Embryonic facial prominence (tissue), 1 donor: ENCODE results near the gene COL11A1.
"Not testable (repeated sequence)": the region's sequence is repeated elsewhere in the genome, so short reads cannot be mapped to it uniquely, and the experiment has no call there.

Experiments
- DNase-seq: peaks from one replicate; pipeline ENCODE4 v3.0.0-alpha.2; 2016; ENCODE audit errors: extremely low spot score

The COL11A1 gene

GRCh38 chr1:102836991-102837390, 271.3 kb downstream of the COL11A1 start:
- no peak for DNase-seq

GRCh38 chr1:102834688-102835320, 273.5 kb downstream of the COL11A1 start:
- no peak for DNase-seq

- no peak for DNase-seq
These were observed 275.2 kb downstream of the COL11A1 start for GRCh38 chr1:102833151-102833550.

- not testable (repeated sequence) for DNase-seq
These were observed 281.6 kb downstream of the COL11A1 start for GRCh38 chr1:102826706-102827105.
